Vagina (tissue), 2 donors: ENCODE measurements around the gene LRRIQ4. TPM values are rescaled to one million over a fixed set of nuclear protein-coding genes. Genes with fewer than 3 reads are reported as not detected.

Experiments used
- DNase-seq, 2 donors: peaks; one replicate each; pipeline ENCODE4 v3.0.0-alpha.2; 2017; ENCODE audit errors: extremely low spot score in 2 of 2
- H3K27ac ChIP-seq: fragments of 200-600 bp; sonication (generic); one replicate; pipeline ENCODE4 v1.5.1; 2019
- H3K27me3 ChIP-seq: fragments of 200-600 bp; sonication (generic); one replicate; pipeline ENCODE4 v1.5.1; 2019
- H3K36me3 ChIP-seq, 2 donors: fragments of 200-600 bp; sonication (generic); one replicate each; pipeline ENCODE4 v1.5.1; 2017 to 2019
- H3K4me1 ChIP-seq: fragments of 200-600 bp; sonication (generic); one replicate; pipeline ENCODE4 v1.5.1; 2019
- H3K4me3 ChIP-seq, 2 donors: fragments of 200-600 bp; sonication (generic); 1 replicate in 1 of 2; 2 replicates in 1 of 2; pipeline ENCODE4 v1.5.1; 2016 to 2019
- H3K9me3 ChIP-seq: fragments of 200-600 bp; sonication (generic); one replicate; pipeline ENCODE4 v1.5.1; 2019
- POLR2A ChIP-seq, 2 donors: fragments of 450-650 bp; IDR thresholded peaks; one replicate each; pipeline ENCODE4 v1.6.1; 2017; ENCODE audit warnings: antibody characterized with exemption in 2 of 2, mild to moderate bottlenecking in 2 of 2, moderate library complexity in 2 of 2
- POLR2AphosphoS5 ChIP-seq, 2 donors: sonication (generic); formaldehyde crosslinking; IDR thresholded peaks; one replicate each; pipeline ENCODE4 v1.9.0; 2017; ENCODE audit warnings: antibody characterized with exemption in 2 of 2, mild to moderate bottlenecking in 2 of 2, low read depth in 1 of 2; ENCODE audit not compliant: insufficient read depth in 1 of 2
- intact Hi-C: fragments of 100-400 bp; cut with DNase I; formaldehyde crosslinking; loops from one replicate; pipeline ENCODE4 v1.15.1; 2023
- total RNA-seq: library from RNA; depleted of rRNA; stranded (reverse); fragments of >200 nt; gene quantifications from one replicate; pipeline ENCODE4 v1.2.3, GENCODE V29; 2016
- TF ChIP-seq, protein P1 (sequence below), 3 experiments: fragments of 450-650 bp in 2 of 3; fragments of 200-600 bp in 1 of 3; sonication (generic) in 1 of 3; IDR thresholded peaks; one replicate each; pipeline ENCODE4 v1.5.1; 2017 to 2019; ENCODE audit warnings: antibody characterized with exemption in 3 of 3, mild to moderate bottlenecking in 2 of 3, moderate library complexity in 2 of 3

LRRIQ4 gene
- total RNA-seq, 1 donor from 2014 or later = not detected

DNA sequence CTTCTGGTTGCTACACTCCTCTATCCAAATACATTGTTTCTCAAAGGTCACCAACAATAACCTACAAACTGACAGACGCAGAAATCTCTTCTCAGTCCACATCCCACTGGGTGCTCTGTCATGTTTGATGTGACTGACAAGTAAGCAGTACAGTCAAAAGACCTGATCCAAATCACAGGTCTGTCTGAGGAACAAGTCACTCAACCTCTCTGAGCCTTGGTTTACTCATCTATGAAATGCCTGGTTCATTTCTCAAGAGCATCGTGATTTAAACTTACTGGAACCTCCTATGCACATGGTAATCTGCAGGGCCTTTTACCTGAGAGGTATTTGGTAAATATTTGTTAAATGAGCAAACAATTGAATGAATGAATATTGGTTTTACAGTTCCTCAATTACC lies 51.6 kb downstream of the LRRIQ4 start:
- no peak overlapping the region for H3K27ac ChIP-seq
- DNase-seq = no peak
- intact Hi-C loops = no loop called here

DNA sequence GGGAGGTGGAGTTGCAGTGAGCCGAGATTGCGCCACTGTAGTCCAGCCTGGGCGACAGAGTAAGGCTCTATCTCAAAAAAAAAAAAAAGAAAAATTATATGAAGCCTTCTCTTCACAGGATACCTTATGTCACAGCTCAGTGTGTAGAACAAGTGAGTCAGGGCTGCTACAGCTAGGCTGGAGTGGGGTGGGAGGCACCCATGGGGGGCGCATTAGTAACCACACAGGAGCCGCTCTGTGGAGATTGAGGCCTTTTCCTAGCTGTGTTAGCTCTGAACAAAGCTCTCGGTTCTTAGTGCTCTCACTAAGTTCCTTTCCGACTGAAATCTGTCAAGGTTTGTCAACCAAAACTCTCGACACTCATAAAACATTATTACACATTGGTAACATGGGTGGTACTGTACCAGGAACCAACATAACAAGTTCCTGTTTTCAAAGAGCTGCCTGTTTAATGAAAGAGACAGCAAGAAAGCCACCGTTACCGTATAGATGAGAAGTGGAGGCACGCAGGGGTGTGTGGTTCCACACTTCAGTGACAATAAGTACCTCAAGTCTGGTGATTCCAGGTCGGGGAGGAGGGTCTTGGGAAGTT lies 52.6 kb downstream of the LRRIQ4 start:
- no peak overlapping the region for H3K27ac ChIP-seq
- no peaks in the 10 kb centered on the region for H3K36me3 ChIP-seq
- H3K4me1 ChIP-seq = no peaks in the 10 kb centered on the region
- DNase-seq = no peak
- no peaks in the 10 kb centered on the region for H3K27me3 ChIP-seq
- no peaks in the 10 kb centered on the region for H3K9me3 ChIP-seq
- intact Hi-C loops = no loop called here
- no peak overlapping the region for H3K4me3 ChIP-seq
- TF ChIP-seq, protein P1, sequence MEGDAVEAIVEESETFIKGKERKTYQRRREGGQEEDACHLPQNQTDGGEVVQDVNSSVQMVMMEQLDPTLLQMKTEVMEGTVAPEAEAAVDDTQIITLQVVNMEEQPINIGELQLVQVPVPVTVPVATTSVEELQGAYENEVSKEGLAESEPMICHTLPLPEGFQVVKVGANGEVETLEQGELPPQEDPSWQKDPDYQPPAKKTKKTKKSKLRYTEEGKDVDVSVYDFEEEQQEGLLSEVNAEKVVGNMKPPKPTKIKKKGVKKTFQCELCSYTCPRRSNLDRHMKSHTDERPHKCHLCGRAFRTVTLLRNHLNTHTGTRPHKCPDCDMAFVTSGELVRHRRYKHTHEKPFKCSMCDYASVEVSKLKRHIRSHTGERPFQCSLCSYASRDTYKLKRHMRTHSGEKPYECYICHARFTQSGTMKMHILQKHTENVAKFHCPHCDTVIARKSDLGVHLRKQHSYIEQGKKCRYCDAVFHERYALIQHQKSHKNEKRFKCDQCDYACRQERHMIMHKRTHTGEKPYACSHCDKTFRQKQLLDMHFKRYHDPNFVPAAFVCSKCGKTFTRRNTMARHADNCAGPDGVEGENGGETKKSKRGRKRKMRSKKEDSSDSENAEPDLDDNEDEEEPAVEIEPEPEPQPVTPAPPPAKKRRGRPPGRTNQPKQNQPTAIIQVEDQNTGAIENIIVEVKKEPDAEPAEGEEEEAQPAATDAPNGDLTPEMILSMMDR (IDR thresholded peaks at IDR 0.05) = no peak
- TF ChIP-seq POLR2A (IDR thresholded peaks at IDR 0.05) = no peak
- TF ChIP-seq POLR2AphosphoS5 (IDR thresholded peaks at IDR 0.05; ENCODE audit: insufficient read depth in 1 of 2, low read depth in 1 of 2) = no peak

More for the DNA sequence above, 51.6 kb downstream of the LRRIQ4 start:
- Histone ChIP-seq H3K36me3 (no peaks in the 10 kb centered on the region), H3K4me3 (no peak overlapping the region), H3K9me3 (no peaks in the 10 kb centered on the region), H3K4me1 (no peaks in the 10 kb centered on the region), H3K27me3 (no peaks in the 10 kb centered on the region)
- TF ChIP-seq POLR2A (IDR thresholded peaks at IDR 0.05) (no peak), POLR2AphosphoS5 (IDR thresholded peaks at IDR 0.05; ENCODE audit: insufficient read depth in 1 of 2, low read depth in 1 of 2) (no peak)
- TF ChIP-seq, protein P1 (IDR thresholded peaks at IDR 0.05) = no peak

DNA sequence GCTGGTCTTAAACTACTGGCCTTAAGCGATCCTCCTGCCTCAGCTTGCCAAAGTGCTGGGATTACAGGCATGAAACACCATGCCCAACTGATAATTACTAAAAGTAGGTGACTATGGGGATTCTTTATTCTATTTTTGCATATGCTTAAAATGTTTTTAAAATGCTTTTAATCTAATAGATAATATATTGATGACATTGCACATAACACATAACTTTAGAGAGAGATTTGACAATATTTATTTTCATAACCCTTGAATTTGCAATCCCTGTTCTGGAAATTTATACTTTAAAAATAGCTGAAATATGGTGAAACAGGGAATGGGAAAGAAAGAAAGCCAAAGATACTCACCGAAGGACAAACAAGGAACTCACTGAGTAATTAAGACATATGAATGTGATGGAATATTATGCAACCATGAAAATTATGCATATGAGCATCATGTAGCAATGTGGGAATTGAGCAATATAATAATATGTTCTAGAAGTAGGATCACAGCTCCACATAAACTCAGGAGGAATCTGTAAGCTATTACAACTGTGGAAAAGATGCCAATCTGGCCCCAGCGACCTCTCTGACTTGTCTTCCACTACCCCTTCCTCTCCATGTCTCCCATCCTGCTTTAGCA lies 55.0 kb downstream of the LRRIQ4 start:
- no peaks in the 10 kb centered on the region for H3K9me3 ChIP-seq
- no peaks in the 10 kb centered on the region for H3K27me3 ChIP-seq
- H3K27ac ChIP-seq = no peak overlapping the region
- DNase-seq = no peak
- TF ChIP-seq POLR2A (IDR thresholded peaks at IDR 0.05) (no peak), POLR2AphosphoS5 (IDR thresholded peaks at IDR 0.05; ENCODE audit: insufficient read depth in 1 of 2, low read depth in 1 of 2) (no peak)
- no peaks in the 10 kb centered on the region for H3K36me3 ChIP-seq
- no peak overlapping the region for H3K4me3 ChIP-seq
- no peaks in the 10 kb centered on the region for H3K4me1 ChIP-seq
- intact Hi-C loops = no loop called here

GRCh38 chr3:169868369-169868768 lies 55.7 kb downstream of the LRRIQ4 start:
- no peaks in the 10 kb centered on the region for H3K9me3 ChIP-seq
- no peak for TF ChIP-seq POLR2A (IDR thresholded peaks at IDR 0.05)
- no peak for TF ChIP-seq POLR2AphosphoS5 (IDR thresholded peaks at IDR 0.05; ENCODE audit: insufficient read depth in 1 of 2, low read depth in 1 of 2)
- TF ChIP-seq, protein P1 (IDR thresholded peaks at IDR 0.05) = no peak
- H3K4me3 ChIP-seq = no peak overlapping the region
- H3K27ac ChIP-seq = no peak overlapping the region
- intact Hi-C loops = no loop called here
- H3K27me3 ChIP-seq = no peaks in the 10 kb centered on the region
- no peak for DNase-seq
- no peaks in the 10 kb centered on the region for H3K4me1 ChIP-seq
- no peaks in the 10 kb centered on the region for H3K36me3 ChIP-seq

- no peaks in the 10 kb centered on the region for H3K36me3 ChIP-seq
- no peaks in the 10 kb centered on the region for H3K4me1 ChIP-seq
- H3K27me3 ChIP-seq = no peaks in the 10 kb centered on the region
- TF ChIP-seq, protein P1 (IDR thresholded peaks at IDR 0.05) = no peak
- TF ChIP-seq POLR2AphosphoS5 (IDR thresholded peaks at IDR 0.05; ENCODE audit: insufficient read depth in 1 of 2, low read depth in 1 of 2) = no peak
- TF ChIP-seq POLR2A (IDR thresholded peaks at IDR 0.05) = no peak
- H3K27ac ChIP-seq = no peak within 1 kb of the TSS
- intact Hi-C loops = no loop called here
- no peaks in the 10 kb centered on the region for H3K9me3 ChIP-seq
- H3K4me3 ChIP-seq = no peak within 1 kb of the TSS
- DNase-seq = no peak
Observed at GRCh38 chr3:169869484-169870220, 57.0 kb downstream of the LRRIQ4 start, which contains the start of gene LRRC31. LRRC31 (minus strand) TSS chr3:169869935; CDS start chr3:169869807, 128 bp downstream.
